Adrenal gland (tissue), 5 donors: Measurements from ENCODE around the gene GLYR1.

Experiments
- CTCF ChIP-seq, 6 experiments: fragments of 450-650 bp in 4 of 6; fragments of 200-600 bp in 2 of 6; sonication (generic) in 1 of 6; IDR thresholded peaks; 1 replicate in 5 of 6; 2 replicates in 1 of 6; pipeline versions ENCODE4 v1.5.1 to v1.8.0; 2016 to 2021; ENCODE audit warnings: antibody characterized with exemption in 6 of 6, mild to moderate bottlenecking in 2 of 6, moderate library complexity in 1 of 6
- POLR2A ChIP-seq, 2 donors: fragments of 450-650 bp; IDR thresholded peaks; one replicate each; pipeline ENCODE4 v1.6.1; 2017; ENCODE audit warnings: antibody characterized with exemption in 2 of 2, mild to moderate bottlenecking in 2 of 2, moderate library complexity in 1 of 2
- donor health status: DM: no; HTN: no; CAD: no.

GRCh38 chr16:4780235-4780634 lies 66.9 kb downstream of the GLYR1 start:
- TF ChIP-seq CTCF (IDR thresholded peaks at IDR 0.05) (no peak), POLR2A (IDR thresholded peaks at IDR 0.05) (no peak)
